NK-92 (cell line): ENCODE data around the gene PHF20.
"Not testable (repeated sequence)": the region's sequence is repeated elsewhere in the genome, so short reads cannot be mapped to it uniquely, and the experiment has no call there.

Experiments
- DNase-seq: peaks from one replicate; lab custom pipeline; 2025; ENCODE audit not compliant: unreplicated experiment; lab: John Stamatoyannopoulos, UW

The PHF20 gene

GRCh38 chr20:35883336-35883777 is 111.5 kb downstream of the PHF20 start:
- DNase-seq: no peak

GRCh38 chr20:35883778-35884540 is 112.1 kb downstream of the PHF20 start:
- no peak for DNase-seq

GRCh38 chr20:35884541-35884865 is 112.7 kb downstream of the PHF20 start:
- DNase-seq: no peak

GRCh38 chr20:35885212-35885611 is 113.4 kb downstream of the PHF20 start:
- no peak for DNase-seq

GRCh38 chr20:35886537-35886936 is 114.7 kb downstream of the PHF20 start:
- DNase-seq: no peak

- DNase-seq: no peak
Observed at GRCh38 chr20:35887393-35888064, 115.7 kb downstream of the PHF20 start.

GRCh38 chr20:35888657-35889056 is 116.8 kb downstream of the PHF20 start:
- no peak for DNase-seq

- DNase-seq: no peak
Observed at GRCh38 chr20:35891375-35891774, 119.6 kb downstream of the PHF20 start.

GRCh38 chr20:35892871-35893270 is 121.1 kb downstream of the PHF20 start:
- no peak for DNase-seq

GRCh38 chr20:35893942-35894341 is 122.1 kb downstream of the PHF20 start:
- DNase-seq: no peak

- not testable (repeated sequence) for DNase-seq
Observed at GRCh38 chr20:35895516-35895915, 123.7 kb downstream of the PHF20 start.

- no peak for DNase-seq
Observed at GRCh38 chr20:35899064-35899463, 127.2 kb downstream of the PHF20 start.

- not testable (repeated sequence) for DNase-seq
Observed at GRCh38 chr20:35901230-35901629, 129.4 kb downstream of the PHF20 start.

GRCh38 chr20:35901678-35902544 is 130.1 kb downstream of the PHF20 start:
- no peak for DNase-seq

- no peak for DNase-seq
Observed at GRCh38 chr20:35902545-35902941, 130.7 kb downstream of the PHF20 start.

GRCh38 chr20:35903843-35904242 is 132.0 kb downstream of the PHF20 start:
- DNase-seq: no peak

- no peak for DNase-seq
Observed at GRCh38 chr20:35904982-35905663, 133.3 kb downstream of the PHF20 start.

GRCh38 chr20:35907017-35907701 is 135.3 kb downstream of the PHF20 start:
- no peak for DNase-seq

GRCh38 chr20:35908007-35908406 is 136.2 kb downstream of the PHF20 start:
- DNase-seq: no peak

- DNase-seq: no peak
Observed at GRCh38 chr20:35909176-35909575, 137.4 kb downstream of the PHF20 start.

- no peak for DNase-seq
Observed at GRCh38 chr20:35909796-35910195, 138.0 kb downstream of the PHF20 start.
